HepG2 (cell line): ENCODE data around the gene TBC1D22A. TPM values are rescaled to one million over a fixed set of nuclear protein-coding genes. Genes with fewer than 3 reads are reported as not detected.

Source experiments
- ATAC-seq: fragments of 200-7000 bp; cut with Tn5 transposase; 3 replicates; pipeline ENCODE4 v1.9.1; 2020; ENCODE audit warnings: mild to moderate bottlenecking, moderate library complexity
- BruUV-seq: library from RNA; stranded (reverse); fragments of 400-500 nt; replicated peaks from 2 replicates; lab custom pipeline; 2021; lab: Mats Ljungman, UMichigan
- CTCF ChIA-PET: fragments of 300-600 bp; formaldehyde crosslinking; extraction: SDS; loops from one replicate; lab custom pipeline; 2021; ENCODE audit warnings: low total read pairs, inconsistent platforms, low intra/inter-chr PET ratio; lab: Yijun Ruan, JAX
- POLR2A ChIA-PET: fragments of 350-600 bp; sonication (Branson Sonifier 250); formaldehyde crosslinking; loops from one replicate; lab custom pipeline; 2020; ENCODE audit warnings: antibody characterized with exemption, inconsistent platforms; lab: Yijun Ruan, JAX
- DNase-seq: peaks from one replicate; pipeline ENCODE4 v3.0.0-alpha.2; 2015; ENCODE audit warnings: low spot score
- FAIRE-seq: peaks from 3 replicates; lab custom pipeline; 2011; peaks lifted over from hg19 to GRCh38; lab: Jason Lieb, UNC
- H2AFZ ChIP-seq: one replicate; pipeline ENCODE4 v1.6.1; 2011; ENCODE audit warnings: low read length, inconsistent platforms
- H3K27ac ChIP-seq: fragments of 300-600 bp; 3 replicates; pipeline ENCODE4 v1.8.0; 2011; ENCODE audit warnings: mixed run types, mild to moderate bottlenecking, mixed read lengths, low read length, inconsistent platforms; ENCODE audit not compliant: insufficient read depth; ENCODE audit errors: extremely low read length
- H3K27me3 ChIP-seq, 2 experiments: fragments of 200-600 bp in 1 of 2; 2 replicates in 1 of 2; 3 replicates in 1 of 2; pipeline versions ENCODE4 v1.6.0 to v1.8.0; 2011; ENCODE audit warnings: low read length in 2 of 2, mild to moderate bottlenecking in 2 of 2, moderate library complexity in 2 of 2, inconsistent platforms in 1 of 2; ENCODE audit not compliant: insufficient read depth in 2 of 2, control insufficient read depth in 1 of 2
- H3K36me3 ChIP-seq, 2 experiments: fragments of 200-600 bp in 1 of 2; replicated peaks in 1 of 2; 2 replicates in 1 of 2; 3 replicates in 1 of 2; pipeline versions ENCODE4 v1.5.1 to v1.8.0; 2011; ENCODE audit warnings: low read length in 2 of 2, inconsistent platforms in 1 of 2; ENCODE audit not compliant: insufficient read depth in 2 of 2, control insufficient read depth in 1 of 2
- H3K4me1 ChIP-seq: 2 replicates; pipeline ENCODE4 v1.5.1; 2012; ENCODE audit warnings: low read length, inconsistent platforms; ENCODE audit not compliant: insufficient read depth
- H3K4me2 ChIP-seq: 2 replicates; pipeline ENCODE4 v1.6.0; 2011; ENCODE audit warnings: low read depth, low read length, inconsistent platforms
- H3K4me3 ChIP-seq, 3 experiments: fragments of 200-600 bp in 1 of 3; sonication (generic), shearing (Covaris generic) in 1 of 3; replicated peaks in 1 of 3; 2 replicates each; pipeline ENCODE4 v1.5.1; 2011 to 2016; ENCODE audit warnings: low read length in 3 of 3, inconsistent platforms in 2 of 3, low read depth in 2 of 3, mild to moderate bottlenecking in 2 of 3, control low read depth in 1 of 3, mixed read lengths in 1 of 3; ENCODE audit not compliant: insufficient read depth in 1 of 3
- H3K79me2 ChIP-seq: one replicate; pipeline ENCODE4 v1.6.1; 2011; ENCODE audit warnings: low read length, inconsistent platforms; ENCODE audit not compliant: insufficient read depth
- H3K9ac ChIP-seq: 2 replicates; pipeline ENCODE4 v1.6.0; 2011; ENCODE audit warnings: mild to moderate bottlenecking, low read depth, low read length, inconsistent platforms; ENCODE audit not compliant: insufficient read depth
- H3K9me3 ChIP-seq: 2 replicates; pipeline ENCODE4 v1.5.1; 2012; ENCODE audit warnings: mild to moderate bottlenecking, low read length
- H4K20me1 ChIP-seq: 2 replicates; pipeline ENCODE4 v1.6.0; 2011; ENCODE audit warnings: inconsistent platforms, mild to moderate bottlenecking, low read length, moderate library complexity; ENCODE audit not compliant: insufficient read depth
- THYN1 ChIP-seq: sonication (generic); formaldehyde crosslinking; IDR thresholded peaks from 2 replicates; pipeline ENCODE4 v1.8.1; 2023; ENCODE audit warnings: low read depth, mild to moderate bottlenecking, moderate library complexity, missing genetic modification reagents, borderline replicate concordance
- WGBS: methylation state at CpG from one replicate; pipeline ENCODE4 v1.1.6; 2017; ENCODE audit warnings: low lambda C conversion rate; 5-methylcytosine and 5-hydroxymethylcytosine counted together
- in situ Hi-C: cut with HindIII; loops from 2 replicates; pipeline ENCODE4 v1.10.0; 2017; ENCODE audit warnings: low pct_unique_long_range_greater_than_20kb; ENCODE audit not compliant: extremely low pct_ligation_motif_present
- intact Hi-C: fragments of 100-400 bp; cut with micrococcal nuclease; formaldehyde crosslinking; loops from one replicate; pipeline ENCODE4 v1.10.0; 2022; ENCODE audit not compliant: unreplicated experiment
- polyA plus RNA-seq, 8 experiments: library from polyadenylated mRNA; depleted of rRNA in 3 of 8; stranded (reverse) in 7 of 8; unstranded in 1 of 8; fragments of >200 nt; fragmentation: Illumina TruSeq in 4 of 8; extraction: Trizol in 4 of 8; gene quantifications; 2 replicates each; pipeline versions ENCODE4 v1.2.1 to v1.2.3, GENCODE V29; 2011 to 2016; ENCODE audit warnings: low read depth in 4 of 8, missing spikeins in 1 of 8, mixed read lengths in 1 of 8; ENCODE audit not compliant: insufficient read depth in 1 of 8
- total RNA-seq, 5 experiments: library from RNA; depleted of rRNA; stranded (reverse); fragments of >200 nt; fragmentation: Illumina TruSeq; extraction: Trizol; gene quantifications; 2 replicates each; pipeline ENCODE4 v1.2.3, GENCODE V29; 2016; ENCODE audit warnings: low read depth in 1 of 5
- TF ChIP-seq, protein P1 (sequence below): sonication (generic); formaldehyde crosslinking; IDR thresholded peaks from 2 replicates; pipeline ENCODE4 v1.5.1; 2020; ENCODE audit warnings: missing genetic modification reagents, mild to moderate bottlenecking, borderline replicate concordance
- TF ChIP-seq, protein P2 (sequence below): sonication (generic); formaldehyde crosslinking; IDR thresholded peaks from 2 replicates; pipeline ENCODE4 v1.4.0; 2020; ENCODE audit warnings: missing genetic modification reagents, mild to moderate bottlenecking, borderline replicate concordance
- TF ChIP-seq, protein P3 (sequence below): sonication (generic); formaldehyde crosslinking; IDR thresholded peaks from 2 replicates; pipeline ENCODE4 v1.4.0; 2020; ENCODE audit warnings: missing genetic modification reagents

TBC1D22A gene
- total and polyA plus RNA-seq, 2 of the 13 experiments (the other 11 are each of a cell fraction or from before 2014, with no cell fraction given), result 17.3 to 18.0 TPM

DNA sequence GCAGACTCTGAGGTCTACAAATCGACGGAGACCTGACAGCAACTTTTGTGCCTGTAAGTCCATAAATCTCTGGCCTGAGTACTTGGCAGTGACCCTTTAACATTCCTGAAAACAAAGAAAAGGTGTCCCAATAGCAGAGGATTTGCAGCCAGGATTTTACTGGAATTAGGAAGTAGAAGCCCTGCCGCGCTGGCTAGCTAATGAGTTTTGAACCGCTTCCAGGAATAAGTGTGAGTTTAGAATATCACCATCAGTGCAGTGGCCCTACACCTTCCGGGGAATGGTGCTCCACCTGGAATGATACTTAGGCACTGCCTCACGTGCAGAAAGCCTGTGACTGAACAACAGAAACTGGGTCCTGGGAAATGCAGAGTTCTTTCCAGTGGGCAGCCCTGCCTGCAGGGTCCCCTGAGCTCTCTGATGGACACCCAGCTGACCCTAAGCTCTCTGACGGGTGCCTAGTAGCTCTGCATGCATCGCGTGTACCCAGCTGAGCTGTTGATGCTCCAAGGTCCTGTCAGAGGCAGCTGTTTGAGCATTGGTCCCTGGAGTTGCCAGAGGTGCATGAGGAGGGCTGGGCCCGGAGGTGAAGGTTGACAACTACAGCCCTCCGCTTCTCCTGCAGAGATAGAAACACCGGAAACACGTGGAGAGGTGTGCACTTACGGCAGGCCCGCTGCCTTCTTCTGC, 380.9 kb downstream of the TBC1D22A start:
- intact Hi-C loops (no loop called here), in situ Hi-C loops (no loop called here)
- no peak overlapping the region for H3K9ac ChIP-seq
- WGBS, result 97% methylated on average over 13 of the region's 16 CpGs
- DNase-seq (no peak), FAIRE-seq (no peak), ATAC-seq (no peak)
- 0 out of 2 replicates have a peak, but pooled peaks cover 2% of the 10 kb centered on the region for H4K20me1 ChIP-seq
- H3K4me3 ChIP-seq, result no peak overlapping the region
- ChIA-PET CTCF (no interaction called here), POLR2A (no interaction called here)
- H3K4me1 ChIP-seq, result no peaks in the 10 kb centered on the region
- no peaks in the 10 kb centered on the region for H3K36me3 ChIP-seq
- BruUV-seq, result no TSS peak
- no peak overlapping the region for H3K4me2 ChIP-seq
- no peak overlapping the region for H2AFZ ChIP-seq
- H3K79me2 ChIP-seq, result no peaks in the 10 kb centered on the region
- no peak overlapping the region for H3K27ac ChIP-seq
- no peaks in the 10 kb centered on the region for H3K9me3 ChIP-seq
- H3K27me3 ChIP-seq, result no peaks in the 10 kb centered on the region
- TF ChIP-seq, protein P1, sequence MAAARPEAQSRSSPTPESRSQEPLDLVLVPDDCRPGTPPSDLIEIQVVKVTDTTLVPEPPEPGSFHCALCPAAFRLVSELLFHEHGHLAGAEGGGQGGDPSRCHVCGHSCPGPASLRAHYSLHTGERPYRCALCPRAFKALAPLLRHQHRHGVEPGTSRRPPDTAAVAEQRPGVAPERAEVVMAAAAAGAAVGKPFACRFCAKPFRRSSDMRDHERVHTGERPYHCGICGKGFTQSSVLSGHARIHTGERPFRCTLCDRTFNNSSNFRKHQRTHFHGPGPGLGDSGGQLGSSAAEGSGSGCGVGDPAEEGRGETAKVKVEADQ (CRISPR knock-in tag), result no peak
- no peak for TF ChIP-seq THYN1 (CRISPR knock-in tag)
- TF ChIP-seq, protein P2, sequence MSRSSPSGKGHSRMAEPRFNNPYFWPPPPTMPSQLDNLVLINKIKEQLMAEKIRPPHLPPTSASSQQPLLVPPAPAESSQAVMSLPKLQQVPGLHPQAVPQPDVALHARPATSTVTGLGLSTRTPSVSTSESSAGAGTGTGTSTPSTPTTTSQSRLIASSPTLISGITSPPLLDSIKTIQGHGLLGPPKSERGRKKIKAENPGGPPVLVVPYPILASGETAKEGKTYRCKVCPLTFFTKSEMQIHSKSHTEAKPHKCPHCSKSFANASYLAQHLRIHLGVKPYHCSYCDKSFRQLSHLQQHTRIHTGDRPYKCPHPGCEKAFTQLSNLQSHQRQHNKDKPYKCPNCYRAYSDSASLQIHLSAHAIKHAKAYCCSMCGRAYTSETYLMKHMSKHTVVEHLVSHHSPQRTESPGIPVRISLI (CRISPR knock-in tag), result no peak
- TF ChIP-seq, protein P3, sequence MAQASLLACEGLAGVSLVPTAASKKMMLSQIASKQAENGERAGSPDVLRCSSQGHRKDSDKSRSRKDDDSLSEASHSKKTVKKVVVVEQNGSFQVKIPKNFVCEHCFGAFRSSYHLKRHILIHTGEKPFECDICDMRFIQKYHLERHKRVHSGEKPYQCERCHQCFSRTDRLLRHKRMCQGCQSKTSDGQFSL (CRISPR knock-in tag), result no peak
